SK-N-MC (cell line): ENCODE measurements around the gene CDH12.
"Not testable (repeated sequence)": the region's sequence is repeated elsewhere in the genome, so short reads cannot be mapped to it uniquely, and the experiment has no call there.

Source experiments
- DNase-seq: peaks from one replicate; pipeline ENCODE4 v3.0.0-alpha.2; 2011; ENCODE audit warnings: low read depth, low spot score
- H3K27ac ChIP-seq: fragments of 200-600 bp; sonication (generic); 2 replicates; pipeline ENCODE4 v1.5.1; 2016; ENCODE audit warnings: mixed run types
- H3K36me3 ChIP-seq: fragments of 200-600 bp; sonication (generic); 2 replicates; pipeline ENCODE4 v1.6.1; 2017; ENCODE audit warnings: antibody characterized with exemption, low read length, mixed read lengths; ENCODE audit not compliant: insufficient read depth
- H3K4me3 ChIP-seq: fragments of 200-600 bp; sonication (generic); 2 replicates; pipeline ENCODE4 v1.5.1; 2016
- H3K9ac ChIP-seq: fragments of 200-600 bp; sonication (generic); 2 replicates; pipeline ENCODE4 v1.8.0; 2017; ENCODE audit warnings: mixed run types, mixed read lengths; ENCODE audit not compliant: insufficient read length
- H3K9me3 ChIP-seq: fragments of 200-600 bp; sonication (generic); 2 replicates; pipeline ENCODE4 v1.6.1; 2017; ENCODE audit warnings: low read depth, mild to moderate bottlenecking, antibody characterized with exemption, low read length, moderate library complexity, mixed read lengths
- EZH2 ChIP-seq: fragments of 200-600 bp; sonication (generic); IDR thresholded peaks from one replicate; pipeline ENCODE4 v1.6.1; 2017; ENCODE audit warnings: antibody characterized with exemption
- FOXP2 ChIP-seq: optimal IDR thresholded peaks from 2 replicates; pipeline ENCODE3; 2011; ENCODE audit warnings: mild to moderate bottlenecking, moderate library complexity; ENCODE audit not compliant: insufficient read depth; ENCODE audit errors: extremely low read length, control extremely low read depth
- POLR2AphosphoS5 ChIP-seq: IDR thresholded peaks from 2 replicates; pipeline ENCODE4 v1.6.1; 2012; ENCODE audit warnings: mild to moderate bottlenecking, low read depth, low read length, borderline replicate concordance

Gene CDH12

GRCh38 chr5:22852807-22853660 lies at the start of gene CDH12:
Gene CDH12, minus strand, starts transcription at chr5:22853344.
- no peak for DNase-seq
- Histone ChIP-seq H3K27ac (no peak within 1 kb of the TSS), H3K4me3 (peak within 1 kb of the TSS; percentile 74), H3K9me3 (no peaks in the 10 kb centered on the region), H3K9ac (no peak within 1 kb of the TSS), H3K36me3 (no peaks in the 10 kb centered on the region)
- TF ChIP-seq POLR2AphosphoS5: no peak
- TF ChIP-seq EZH2: no peak
- TF ChIP-seq FOXP2: no peak

DNA sequence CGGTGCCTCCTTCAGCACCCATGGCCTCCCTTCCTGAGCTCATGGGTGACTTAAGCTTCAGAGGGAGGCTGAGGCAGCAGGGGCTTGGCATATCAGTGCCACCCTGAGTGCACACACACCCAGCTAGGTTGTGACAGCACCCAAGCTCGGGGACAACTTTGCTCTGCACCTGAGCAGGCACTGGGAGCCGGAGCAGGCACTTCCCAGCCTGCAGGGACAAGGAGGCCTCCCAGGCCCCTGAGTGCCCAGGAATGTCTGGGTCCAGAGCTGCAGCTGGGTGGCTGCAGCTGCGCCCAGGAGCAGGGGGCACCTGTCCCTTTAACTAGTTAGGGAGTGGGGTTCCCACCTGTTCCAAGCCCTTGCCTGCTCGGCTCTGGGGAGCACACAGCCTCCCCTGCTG lies 48.7 kb upstream of the CDH12 start:
- H3K27ac ChIP-seq: no peak overlapping the region
- H3K9me3 ChIP-seq: no peaks in the 10 kb centered on the region
- H3K4me3 ChIP-seq: no peak overlapping the region
- H3K36me3 ChIP-seq: no peaks in the 10 kb centered on the region
- TF ChIP-seq POLR2AphosphoS5: no peak
- no peak for TF ChIP-seq EZH2
- H3K9ac ChIP-seq: no peak overlapping the region
- DNase-seq: no peak

GRCh38 chr5:22900801-22901310 lies 47.7 kb upstream of the CDH12 start:
- Histone ChIP-seq H3K27ac (no peak overlapping the region), H3K9me3 (no peaks in the 10 kb centered on the region), H3K36me3 (no peaks in the 10 kb centered on the region), H3K9ac (no peak overlapping the region), H3K4me3 (no peak overlapping the region)
- TF ChIP-seq POLR2AphosphoS5 (no peak), EZH2 (no peak), FOXP2 (no peak)
- no peak for DNase-seq

- Histone ChIP-seq H3K9ac (no peak overlapping the region), H3K4me3 (no peak overlapping the region), H3K27ac (no peak overlapping the region), H3K36me3 (no peaks in the 10 kb centered on the region), H3K9me3 (no peaks in the 10 kb centered on the region)
- DNase-seq: no peak
- TF ChIP-seq POLR2AphosphoS5 (no peak), FOXP2 (no peak), EZH2 (no peak)
Measured at GRCh38 chr5:22899341-22899740, 46.2 kb upstream of the CDH12 start.

DNA sequence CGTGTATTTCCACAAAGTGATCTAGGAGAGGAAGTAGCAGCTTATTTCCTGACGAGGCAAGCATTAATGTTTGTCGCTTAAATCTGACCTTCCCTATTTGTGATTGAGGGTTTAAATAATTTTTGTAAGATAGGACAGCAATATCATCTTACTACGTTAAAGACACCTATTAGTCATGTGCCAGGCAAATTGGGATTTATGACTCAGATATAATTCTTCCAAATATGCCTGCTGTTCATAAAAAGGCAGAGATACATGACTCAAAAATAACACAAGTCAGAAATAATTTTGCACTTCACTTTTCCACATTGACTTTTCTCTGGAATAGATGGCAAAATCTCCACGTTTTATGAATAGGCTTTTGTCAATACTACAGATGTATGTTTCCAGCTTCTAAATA lies 43.0 kb upstream of the CDH12 start:
- Histone ChIP-seq H3K9me3 (no peaks in the 10 kb centered on the region), H3K27ac (no peak overlapping the region), H3K4me3 (no peak overlapping the region), H3K9ac (no peak overlapping the region), H3K36me3 (no peaks in the 10 kb centered on the region)
- no peak for TF ChIP-seq POLR2AphosphoS5
- no peak for TF ChIP-seq EZH2
- TF ChIP-seq FOXP2: no peak
- no peak for DNase-seq

DNA sequence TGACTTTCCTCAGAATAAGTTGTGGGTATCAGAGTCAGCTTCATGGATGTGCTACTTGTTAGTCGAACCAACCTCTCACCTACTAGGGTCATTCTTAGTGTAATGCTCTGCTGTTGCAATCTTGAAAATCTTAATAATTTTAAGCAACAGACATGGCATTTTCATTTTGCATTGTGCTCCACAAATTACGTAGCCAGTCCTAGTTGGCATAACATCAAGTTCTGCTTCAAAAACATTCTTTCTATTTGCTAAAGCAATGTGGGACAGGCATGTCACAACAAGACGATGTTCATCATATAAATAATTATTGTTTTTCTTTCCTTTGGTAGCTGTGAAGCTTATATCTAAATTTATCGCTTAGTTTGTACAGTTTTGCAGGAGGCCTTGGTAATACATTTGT lies 39.3 kb upstream of the CDH12 start:
- H3K36me3 ChIP-seq: no peaks in the 10 kb centered on the region
- H3K9ac ChIP-seq: no peak overlapping the region
- no peak overlapping the region for H3K27ac ChIP-seq
- TF ChIP-seq POLR2AphosphoS5: no peak
- TF ChIP-seq EZH2: no peak
- no peak for TF ChIP-seq FOXP2
- DNase-seq: no peak
- no peaks in the 10 kb centered on the region for H3K9me3 ChIP-seq
- no peak overlapping the region for H3K4me3 ChIP-seq

- no peaks in the 10 kb centered on the region for H3K9me3 ChIP-seq
- H3K36me3 ChIP-seq: no peaks in the 10 kb centered on the region
- no peak for TF ChIP-seq POLR2AphosphoS5
- no peak for TF ChIP-seq FOXP2
- no peak for TF ChIP-seq EZH2
- H3K4me3 ChIP-seq: no peak overlapping the region
- no peak for DNase-seq
- H3K9ac ChIP-seq: no peak overlapping the region
- no peak overlapping the region for H3K27ac ChIP-seq
Measured at GRCh38 chr5:22889720-22890119, 36.6 kb upstream of the CDH12 start.

DNA sequence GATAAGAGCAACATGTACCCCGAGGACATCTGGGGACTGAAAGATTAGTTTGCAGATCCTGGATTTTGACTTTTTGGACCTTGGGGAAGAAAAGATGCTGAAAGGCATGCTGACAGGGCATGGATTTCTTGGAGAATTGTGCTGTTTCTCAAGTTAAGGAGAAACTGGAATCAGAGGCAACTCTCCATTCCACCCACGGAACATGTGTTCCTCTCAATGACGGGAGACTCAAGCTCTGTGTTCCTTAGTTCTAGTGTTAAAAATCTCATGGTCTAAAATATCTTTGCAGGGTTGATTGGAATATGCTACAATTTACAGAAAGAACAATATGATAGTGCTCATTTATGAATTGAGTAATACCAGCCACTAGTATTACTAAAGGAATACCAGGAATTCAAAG lies 34.4 kb upstream of the CDH12 start:
- H3K4me3 ChIP-seq: no peak overlapping the region
- H3K9me3 ChIP-seq: no peaks in the 10 kb centered on the region
- H3K36me3 ChIP-seq: no peaks in the 10 kb centered on the region
- H3K9ac ChIP-seq: no peak overlapping the region
- no peak overlapping the region for H3K27ac ChIP-seq
- peak; percentile 78 for DNase-seq
- TF ChIP-seq POLR2AphosphoS5 (peak; percentile 43; the same call in 1 of the 2 replicates), FOXP2 (no peak), EZH2 (no peak)

DNA sequence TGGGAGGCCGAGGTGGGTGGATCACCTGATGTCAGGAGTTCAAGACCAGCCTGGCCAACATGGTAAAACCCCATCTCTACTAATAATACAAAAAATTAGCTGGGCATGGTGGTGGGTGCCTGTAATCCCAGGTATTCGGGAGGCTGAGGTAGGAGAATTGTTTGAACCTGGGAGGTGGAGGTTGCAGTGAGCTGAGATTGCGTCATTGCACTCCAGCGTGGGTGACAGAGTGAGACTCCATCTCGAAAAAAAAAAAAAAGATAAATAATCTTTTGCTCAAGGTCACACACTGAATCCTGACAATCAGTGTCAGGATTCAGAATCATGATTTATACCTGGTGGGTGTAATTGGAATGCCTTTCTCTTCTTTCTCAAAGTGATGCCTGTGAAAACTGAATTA lies 5.8 kb upstream of the CDH12 start:
- H3K9ac ChIP-seq, H3K27ac ChIP-seq, H3K36me3 ChIP-seq, H3K9me3 ChIP-seq, H3K4me3 ChIP-seq, DNase-seq: not testable (repeated sequence)
